SK-N-SH (cell line): ENCODE measurements around the gene B3GALT5. TPM values are rescaled to one million over a fixed set of nuclear protein-coding genes. Genes with fewer than 3 reads are reported as not detected.

Experiments used
- ELF1 ChIP-seq: IDR thresholded peaks from 2 replicates; pipeline ENCODE4 v1.4.0; 2012
- EP300 ChIP-seq, 2 experiments: IDR thresholded peaks; 2 replicates each; pipeline versions ENCODE4 v1.4.0 to v1.6.1; 2012; ENCODE audit warnings: borderline replicate concordance in 1 of 2, low read depth in 1 of 2, low read length in 1 of 2
- EZH2phosphoT487 ChIP-seq: fragments of 200-600 bp; sonication (generic); IDR thresholded peaks from 2 replicates; pipeline ENCODE4 v1.6.1; 2017; ENCODE audit warnings: low read depth, mixed run types, mild to moderate bottlenecking, antibody characterized with exemption, moderate library complexity, borderline replicate concordance
- FOSL2 ChIP-seq: IDR thresholded peaks from 2 replicates; pipeline ENCODE4 v1.4.0; 2012; ENCODE audit warnings: low read depth, mild to moderate bottlenecking, moderate library complexity, borderline replicate concordance
- FOXJ3 ChIP-seq: sonication (generic); formaldehyde crosslinking; IDR thresholded peaks from 2 replicates; pipeline ENCODE4 v1.5.1; 2020; ENCODE audit warnings: mild to moderate bottlenecking, missing genetic modification reagents
- FOXM1 ChIP-seq: IDR thresholded peaks from 2 replicates; pipeline ENCODE4 v1.4.0; 2012; ENCODE audit warnings: low read depth, mild to moderate bottlenecking
- GABPA ChIP-seq: IDR thresholded peaks from 2 replicates; pipeline ENCODE4 v1.4.0; 2012; ENCODE audit warnings: low read depth, mild to moderate bottlenecking
- GATA2 ChIP-seq: sonication (generic); formaldehyde crosslinking; IDR thresholded peaks from 2 replicates; pipeline ENCODE4 v1.5.0; 2020; ENCODE audit warnings: mild to moderate bottlenecking, missing genetic modification reagents
- JUND ChIP-seq: IDR thresholded peaks from 2 replicates; pipeline ENCODE4 v1.4.0; 2012
- MEF2A ChIP-seq: IDR thresholded peaks from 2 replicates; pipeline ENCODE4 v1.4.0; 2012; ENCODE audit warnings: low read depth, borderline replicate concordance
- NFIC ChIP-seq: IDR thresholded peaks from 2 replicates; pipeline ENCODE4 v1.4.0; 2012; ENCODE audit warnings: borderline replicate concordance
- NRF1 ChIP-seq: IDR thresholded peaks from 2 replicates; pipeline ENCODE4 v1.6.1; 2012; ENCODE audit warnings: low read depth, mild to moderate bottlenecking, low read length
- POLR2AphosphoS5 ChIP-seq: IDR thresholded peaks from 2 replicates; pipeline ENCODE4 v1.6.1; 2012; ENCODE audit warnings: low read depth, low read length
- RAD21 ChIP-seq: IDR thresholded peaks from 2 replicates; pipeline ENCODE4 v1.6.1; 2012; ENCODE audit warnings: mild to moderate bottlenecking, low read length
- RCOR1 ChIP-seq: fragments of 150-350 bp; IDR thresholded peaks from 2 replicates; pipeline ENCODE4 v1.6.1; 2017; ENCODE audit warnings: antibody characterized with exemption, low read length
- RFX5 ChIP-seq: IDR thresholded peaks from 2 replicates; pipeline ENCODE4 v1.6.1; 2012; ENCODE audit warnings: mild to moderate bottlenecking, improper control_type of control experiment, low read length
- SMC3 ChIP-seq: IDR thresholded peaks from 2 replicates; pipeline ENCODE4 v1.6.1; 2012; ENCODE audit warnings: low read depth, low read length, improper control_type of control experiment
- TCF12 ChIP-seq: IDR thresholded peaks from 2 replicates; pipeline ENCODE4 v1.4.0; 2012
- TEAD4 ChIP-seq: IDR thresholded peaks from 2 replicates; pipeline ENCODE4 v1.4.0; 2012; ENCODE audit warnings: mild to moderate bottlenecking, borderline replicate concordance; ENCODE audit not compliant: insufficient read depth
- YY1 ChIP-seq: IDR thresholded peaks from 2 replicates; pipeline ENCODE4 v1.4.0; 2012; ENCODE audit warnings: low read depth, mild to moderate bottlenecking
- polyA plus RNA-seq, 3 experiments: library from polyadenylated mRNA; depleted of rRNA; stranded (reverse); fragments of >200 nt; gene quantifications; 2 replicates each; pipeline ENCODE4 v1.2.3, GENCODE V29; 2012
- TF ChIP-seq, protein P1 (sequence below): IDR thresholded peaks from 2 replicates; pipeline ENCODE4 v1.4.0; 2012; ENCODE audit warnings: low read depth, borderline replicate concordance
- TF ChIP-seq, protein P2 (sequence below): IDR thresholded peaks from 2 replicates; pipeline ENCODE4; 2012
- TF ChIP-seq, protein P3 (sequence below): IDR thresholded peaks from 2 replicates; pipeline ENCODE4 v1.4.0; 2012; ENCODE audit warnings: low read depth
- TF ChIP-seq, protein P4 (sequence below): IDR thresholded peaks from 2 replicates; pipeline ENCODE4 v1.4.0; 2012; ENCODE audit warnings: low read depth, borderline replicate concordance
- TF ChIP-seq, protein P5 (sequence below): fragments of 150-350 bp; IDR thresholded peaks from 2 replicates; pipeline ENCODE4 v1.6.1; 2016; ENCODE audit warnings: mild to moderate bottlenecking, low read depth, low read length
- TF ChIP-seq, protein P6 (sequence below): fragments of 150-350 bp; IDR thresholded peaks from 2 replicates; pipeline ENCODE4 v1.6.1; 2017; ENCODE audit warnings: antibody characterized with exemption, low read length, low read depth, borderline replicate concordance

The B3GALT5 gene
- polyA plus RNA-seq, 1 of the 3 experiments (the other 2 are of a cell fraction): 0.35 TPM

DNA sequence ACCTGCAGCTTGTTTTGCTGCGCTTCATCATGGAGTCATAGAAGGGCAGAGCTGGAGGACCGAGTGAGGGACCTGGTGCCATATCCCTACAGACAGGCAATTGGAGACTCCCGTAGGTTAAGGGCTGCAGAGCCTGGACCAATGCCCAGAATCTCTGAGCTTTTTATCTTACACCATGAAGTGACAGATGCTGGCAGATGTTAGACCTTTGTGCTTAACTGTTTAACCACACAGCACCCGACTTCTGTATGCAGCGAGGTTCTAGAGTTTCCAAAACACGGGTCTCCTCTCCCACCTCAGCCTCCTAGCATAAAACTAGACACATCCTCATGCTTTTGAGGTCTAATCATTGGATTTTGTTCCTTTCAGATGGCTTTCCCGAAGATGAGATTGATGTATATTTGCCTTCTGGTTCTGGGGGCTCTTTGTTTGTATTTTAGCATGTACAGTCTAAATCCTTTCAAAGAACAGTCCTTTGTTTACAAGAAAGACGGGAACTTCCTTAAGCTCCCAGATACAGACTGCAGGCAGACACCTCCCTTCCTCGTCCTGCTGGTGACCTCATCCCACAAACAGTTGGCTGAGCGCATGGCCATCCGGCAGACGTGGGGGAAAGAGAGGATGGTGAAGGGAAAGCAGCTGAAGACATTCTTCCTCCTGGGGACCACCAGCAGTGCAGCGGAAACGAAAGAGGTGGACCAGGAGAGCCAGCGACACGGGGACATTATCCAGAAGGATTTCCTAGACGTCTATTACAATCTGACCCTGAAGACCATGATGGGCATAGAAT is 47.6 kb downstream of the B3GALT5 start (continued):
- TF ChIP-seq, protein P1, sequence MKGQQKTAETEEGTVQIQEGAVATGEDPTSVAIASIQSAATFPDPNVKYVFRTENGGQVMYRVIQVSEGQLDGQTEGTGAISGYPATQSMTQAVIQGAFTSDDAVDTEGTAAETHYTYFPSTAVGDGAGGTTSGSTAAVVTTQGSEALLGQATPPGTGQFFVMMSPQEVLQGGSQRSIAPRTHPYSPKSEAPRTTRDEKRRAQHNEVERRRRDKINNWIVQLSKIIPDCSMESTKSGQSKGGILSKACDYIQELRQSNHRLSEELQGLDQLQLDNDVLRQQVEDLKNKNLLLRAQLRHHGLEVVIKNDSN: no peak
- TF ChIP-seq, protein P2, sequence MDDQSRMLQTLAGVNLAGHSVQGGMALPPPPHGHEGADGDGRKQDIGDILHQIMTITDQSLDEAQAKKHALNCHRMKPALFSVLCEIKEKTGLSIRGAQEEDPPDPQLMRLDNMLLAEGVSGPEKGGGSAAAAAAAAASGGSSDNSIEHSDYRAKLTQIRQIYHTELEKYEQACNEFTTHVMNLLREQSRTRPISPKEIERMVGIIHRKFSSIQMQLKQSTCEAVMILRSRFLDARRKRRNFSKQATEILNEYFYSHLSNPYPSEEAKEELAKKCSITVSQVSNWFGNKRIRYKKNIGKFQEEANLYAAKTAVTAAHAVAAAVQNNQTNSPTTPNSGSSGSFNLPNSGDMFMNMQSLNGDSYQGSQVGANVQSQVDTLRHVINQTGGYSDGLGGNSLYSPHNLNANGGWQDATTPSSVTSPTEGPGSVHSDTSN: no peak
- TF ChIP-seq, protein P3, sequence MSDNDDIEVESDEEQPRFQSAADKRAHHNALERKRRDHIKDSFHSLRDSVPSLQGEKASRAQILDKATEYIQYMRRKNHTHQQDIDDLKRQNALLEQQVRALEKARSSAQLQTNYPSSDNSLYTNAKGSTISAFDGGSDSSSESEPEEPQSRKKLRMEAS: peak; percentile 84; the same call in 1 of the 2 replicates
- TF ChIP-seq TCF12 (no peak), RFX5 (no peak), RAD21 (no peak), YY1 (no peak), EZH2phosphoT487 (no peak), FOSL2 (peak; percentile 26; the same call in 1 of the 2 replicates), JUND (peak; percentile 35; the same call in 1 of the 2 replicates), NRF1 (no peak), ELF1 (peak; percentile 51), NFIC (0 out of 2 replicates have a peak, but pooled peaks have one; percentile 9), SMC3 (no peak), MEF2A (no peak), GABPA (no peak), RCOR1 (peak; percentile 64), FOXM1 (no peak), FOXJ3 (no peak), POLR2AphosphoS5 (no peak), TEAD4 (no peak), EP300 (IDR thresholded peaks at IDR 0.05; ENCODE audit: borderline replicate concordance in 1 of 2, low read depth in 1 of 2, low read length in 1 of 2) (no peak), GATA2 (CRISPR knock-in tag) (0 out of 2 replicates have a peak, but pooled peaks have one; percentile 26)
- TF ChIP-seq, protein P4, sequence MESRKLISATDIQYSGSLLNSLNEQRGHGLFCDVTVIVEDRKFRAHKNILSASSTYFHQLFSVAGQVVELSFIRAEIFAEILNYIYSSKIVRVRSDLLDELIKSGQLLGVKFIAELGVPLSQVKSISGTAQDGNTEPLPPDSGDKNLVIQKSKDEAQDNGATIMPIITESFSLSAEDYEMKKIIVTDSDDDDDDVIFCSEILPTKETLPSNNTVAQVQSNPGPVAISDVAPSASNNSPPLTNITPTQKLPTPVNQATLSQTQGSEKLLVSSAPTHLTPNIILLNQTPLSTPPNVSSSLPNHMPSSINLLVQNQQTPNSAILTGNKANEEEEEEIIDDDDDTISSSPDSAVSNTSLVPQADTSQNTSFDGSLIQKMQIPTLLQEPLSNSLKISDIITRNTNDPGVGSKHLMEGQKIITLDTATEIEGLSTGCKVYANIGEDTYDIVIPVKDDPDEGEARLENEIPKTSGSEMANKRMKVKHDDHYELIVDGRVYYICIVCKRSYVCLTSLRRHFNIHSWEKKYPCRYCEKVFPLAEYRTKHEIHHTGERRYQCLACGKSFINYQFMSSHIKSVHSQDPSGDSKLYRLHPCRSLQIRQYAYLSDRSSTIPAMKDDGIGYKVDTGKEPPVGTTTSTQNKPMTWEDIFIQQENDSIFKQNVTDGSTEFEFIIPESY: no peak
- TF ChIP-seq, protein P5, sequence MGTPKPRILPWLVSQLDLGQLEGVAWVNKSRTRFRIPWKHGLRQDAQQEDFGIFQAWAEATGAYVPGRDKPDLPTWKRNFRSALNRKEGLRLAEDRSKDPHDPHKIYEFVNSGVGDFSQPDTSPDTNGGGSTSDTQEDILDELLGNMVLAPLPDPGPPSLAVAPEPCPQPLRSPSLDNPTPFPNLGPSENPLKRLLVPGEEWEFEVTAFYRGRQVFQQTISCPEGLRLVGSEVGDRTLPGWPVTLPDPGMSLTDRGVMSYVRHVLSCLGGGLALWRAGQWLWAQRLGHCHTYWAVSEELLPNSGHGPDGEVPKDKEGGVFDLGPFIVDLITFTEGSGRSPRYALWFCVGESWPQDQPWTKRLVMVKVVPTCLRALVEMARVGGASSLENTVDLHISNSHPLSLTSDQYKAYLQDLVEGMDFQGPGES: no peak
- TF ChIP-seq, protein P6, sequence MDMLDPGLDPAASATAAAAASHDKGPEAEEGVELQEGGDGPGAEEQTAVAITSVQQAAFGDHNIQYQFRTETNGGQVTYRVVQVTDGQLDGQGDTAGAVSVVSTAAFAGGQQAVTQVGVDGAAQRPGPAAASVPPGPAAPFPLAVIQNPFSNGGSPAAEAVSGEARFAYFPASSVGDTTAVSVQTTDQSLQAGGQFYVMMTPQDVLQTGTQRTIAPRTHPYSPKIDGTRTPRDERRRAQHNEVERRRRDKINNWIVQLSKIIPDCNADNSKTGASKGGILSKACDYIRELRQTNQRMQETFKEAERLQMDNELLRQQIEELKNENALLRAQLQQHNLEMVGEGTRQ: no peak
